Left forelimb (tissue), 1 donor: Measurements from ENCODE around the gene TP73.

Source experiments
- DNase-seq: peaks from one replicate; pipeline ENCODE4 v3.0.0-alpha.2; 2018; ENCODE audit warnings: low spot score

The TP73 gene

DNA sequence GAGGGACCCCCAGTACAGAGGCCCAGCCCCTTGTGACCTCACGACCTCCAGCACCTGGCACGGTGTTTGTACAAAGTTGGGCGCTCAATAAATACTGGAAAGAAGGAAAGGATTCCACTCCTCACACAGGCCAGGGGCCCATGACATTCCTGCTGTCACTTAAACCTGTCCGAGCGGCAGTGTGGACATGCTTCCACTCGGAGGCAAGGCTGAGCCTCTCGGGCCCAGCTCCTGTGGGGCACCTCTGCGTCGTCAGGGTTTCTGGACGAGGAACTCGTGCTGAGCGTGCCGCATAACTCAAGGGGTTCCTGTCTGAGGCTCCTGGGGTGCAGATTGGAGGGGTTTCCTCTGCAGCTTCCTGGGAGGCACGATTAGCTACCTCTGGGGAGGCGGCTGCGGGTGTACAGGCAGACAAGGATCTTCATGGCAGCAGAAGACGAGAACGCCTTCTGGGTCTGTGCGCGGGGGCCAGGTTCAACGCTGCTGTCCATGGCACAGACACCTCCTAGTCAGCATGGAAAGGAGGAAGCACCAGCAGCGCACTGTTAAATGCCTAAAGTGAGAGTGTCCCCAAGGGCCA lies 116.6 kb downstream of the TP73 start:
- DNase-seq = no peak

DNA sequence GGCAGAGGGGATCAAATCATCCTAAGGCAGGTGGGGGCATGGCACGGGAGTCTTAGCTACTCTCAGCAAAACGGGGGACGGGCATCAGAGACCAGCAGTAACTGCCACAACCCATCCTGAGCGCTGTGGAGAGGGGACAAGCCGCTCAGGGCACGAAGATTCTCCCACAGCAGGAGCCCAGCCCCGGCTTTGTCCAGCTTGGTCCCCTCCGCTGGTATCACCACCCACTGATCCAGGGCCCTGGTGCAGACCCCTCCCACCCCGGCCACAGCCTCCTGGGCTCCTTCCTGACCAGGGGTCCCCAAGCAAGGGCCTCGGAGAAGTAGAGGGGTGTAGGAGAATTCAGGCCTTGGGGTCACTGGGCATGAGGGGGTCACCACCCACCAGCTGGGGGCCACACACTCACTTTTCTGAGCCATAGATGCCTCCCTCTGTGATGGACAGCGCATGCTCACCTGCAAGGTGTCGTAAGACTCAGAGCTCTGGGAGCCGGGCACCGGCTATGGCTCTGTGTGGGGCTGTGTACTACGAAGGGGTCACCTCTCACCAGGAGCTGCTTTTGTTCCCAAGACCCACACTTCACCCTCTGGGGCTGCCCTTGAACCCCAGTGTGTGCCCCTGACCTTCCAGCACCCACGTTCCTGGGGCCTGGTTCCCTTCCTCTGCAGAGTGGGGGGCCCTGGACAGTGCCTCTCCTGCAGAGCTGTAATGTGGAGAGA lies 117.9 kb downstream of the TP73 start:
- no peak for DNase-seq

DNA sequence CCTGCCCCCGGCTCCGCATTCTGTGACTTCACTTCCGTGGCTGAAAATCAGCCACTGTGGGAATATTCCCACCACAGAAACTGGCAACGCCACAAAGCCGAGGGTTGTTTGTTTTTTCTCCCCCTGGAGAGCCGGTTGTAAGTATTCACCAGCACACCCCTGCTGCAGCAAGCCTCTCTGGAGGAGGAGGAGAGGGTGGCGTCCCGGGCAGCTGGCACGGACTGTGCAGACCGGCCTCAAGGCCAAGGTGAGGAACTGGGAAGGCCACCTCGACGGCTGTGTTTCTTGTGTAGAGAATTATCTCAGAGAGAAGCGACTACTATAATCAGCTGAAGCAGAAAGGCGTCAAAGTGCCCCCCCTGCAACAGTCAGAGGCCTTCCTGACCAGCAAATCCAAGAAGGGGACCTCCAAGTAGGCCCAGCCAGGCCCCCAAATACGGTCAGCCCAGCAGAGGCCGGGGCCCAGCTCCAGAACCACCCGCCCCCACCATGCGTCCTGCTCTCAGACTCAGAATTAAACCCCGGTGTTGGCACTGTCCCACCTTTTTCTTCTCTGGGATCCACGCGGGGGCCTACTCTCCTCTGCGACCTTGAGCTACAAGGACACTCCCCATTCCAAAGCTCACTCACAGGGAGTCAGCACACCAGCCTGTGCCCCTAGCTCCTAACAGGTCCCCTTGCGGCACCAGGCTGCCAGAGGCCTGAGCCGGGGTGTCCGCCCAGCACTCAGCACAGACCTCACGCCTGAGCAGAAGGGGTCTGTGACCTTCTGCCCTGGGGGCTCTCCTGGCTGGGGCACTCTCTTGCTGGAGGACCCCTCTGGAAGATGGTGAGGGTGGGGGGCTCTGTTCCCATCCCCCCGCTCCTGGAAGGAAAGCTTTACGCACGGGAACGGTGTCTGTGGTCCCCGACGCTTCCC lies 119.1 kb downstream of the TP73 start:
- no peak for DNase-seq

DNA sequence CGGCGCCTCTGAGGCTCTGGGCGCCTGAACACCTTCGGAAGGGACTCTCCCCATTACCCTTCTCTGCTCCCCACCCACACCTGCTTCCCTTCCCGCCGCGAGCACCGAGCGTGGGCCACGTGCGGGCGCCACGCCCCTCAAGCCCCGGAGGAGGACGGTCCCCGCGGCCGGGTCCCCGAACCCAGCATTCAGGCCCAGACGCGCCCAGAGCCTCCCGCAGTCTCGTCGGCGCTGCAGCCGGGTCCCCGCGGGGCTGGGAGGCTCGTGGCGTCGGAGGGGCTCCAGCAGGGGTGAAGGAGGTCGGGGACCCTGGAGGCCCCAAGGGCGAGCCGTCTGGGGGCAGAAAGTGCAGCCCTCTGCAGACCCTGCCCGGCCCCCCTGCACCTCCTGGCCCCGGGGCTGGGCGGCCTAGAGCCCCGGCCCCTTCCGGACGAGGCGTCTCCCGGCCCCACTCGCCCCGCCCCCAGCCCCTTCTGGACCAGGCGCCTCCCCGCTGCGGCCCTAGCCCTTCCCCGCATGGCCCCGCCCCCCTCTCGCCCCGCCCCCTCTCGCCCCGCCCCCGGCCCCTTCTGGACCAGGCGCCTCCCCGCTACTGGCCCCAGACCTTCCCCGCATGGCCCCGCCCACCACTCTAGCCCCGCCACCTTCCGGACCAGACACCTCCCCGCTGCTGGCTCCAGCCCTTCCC lies 119.9 kb downstream of the TP73 start:
- DNase-seq = peak; percentile 94

DNA sequence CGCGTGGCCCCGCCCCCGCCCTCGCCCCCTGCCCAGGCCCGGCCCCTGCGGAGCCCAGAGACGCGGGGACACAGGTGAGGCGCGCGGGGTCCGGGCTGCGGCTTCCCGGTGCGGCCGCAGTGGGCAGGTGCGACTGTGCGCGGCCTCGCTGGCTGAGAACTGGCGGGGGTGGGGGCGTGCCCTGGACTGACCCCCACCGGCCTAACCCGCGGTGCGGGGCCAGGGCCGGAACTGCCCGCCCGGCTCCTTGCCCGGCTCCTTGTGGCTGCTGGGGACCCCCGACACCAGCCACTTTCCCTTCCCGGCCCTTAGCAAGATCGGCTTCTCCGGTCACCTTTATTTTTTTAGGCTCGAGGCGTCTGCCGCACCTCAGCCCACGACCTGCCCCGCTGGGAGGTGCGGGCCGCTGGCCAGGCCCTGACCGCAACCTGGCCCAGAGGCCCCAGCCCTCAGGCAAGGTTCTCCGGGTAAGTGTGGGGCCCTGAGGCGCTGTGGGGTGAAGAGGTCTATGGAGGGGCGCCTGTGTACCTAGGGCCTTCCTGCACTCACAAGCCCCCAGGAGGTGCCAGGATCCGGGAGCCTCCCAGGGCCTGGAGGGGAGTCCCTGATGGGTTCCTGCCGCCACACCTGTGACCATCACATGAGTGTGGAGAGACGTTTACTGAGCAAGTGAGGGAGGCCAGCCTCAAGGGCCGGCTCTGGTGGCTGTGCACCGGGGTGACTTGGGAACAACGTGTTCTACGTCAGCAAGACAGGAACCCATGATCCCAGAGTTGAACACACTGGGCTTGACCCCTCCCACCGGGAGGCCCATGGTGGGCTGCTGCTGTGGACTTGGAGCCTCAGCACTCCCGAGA lies 120.6 kb downstream of the TP73 start, which contains the start of gene SMIM1:
TSS of gene SMIM1 (plus strand) at position 35 of the 857 bp plus-strand sequence. CDS start 2,625 bp downstream, outside the sequence.
- DNase-seq = no peak

DNA sequence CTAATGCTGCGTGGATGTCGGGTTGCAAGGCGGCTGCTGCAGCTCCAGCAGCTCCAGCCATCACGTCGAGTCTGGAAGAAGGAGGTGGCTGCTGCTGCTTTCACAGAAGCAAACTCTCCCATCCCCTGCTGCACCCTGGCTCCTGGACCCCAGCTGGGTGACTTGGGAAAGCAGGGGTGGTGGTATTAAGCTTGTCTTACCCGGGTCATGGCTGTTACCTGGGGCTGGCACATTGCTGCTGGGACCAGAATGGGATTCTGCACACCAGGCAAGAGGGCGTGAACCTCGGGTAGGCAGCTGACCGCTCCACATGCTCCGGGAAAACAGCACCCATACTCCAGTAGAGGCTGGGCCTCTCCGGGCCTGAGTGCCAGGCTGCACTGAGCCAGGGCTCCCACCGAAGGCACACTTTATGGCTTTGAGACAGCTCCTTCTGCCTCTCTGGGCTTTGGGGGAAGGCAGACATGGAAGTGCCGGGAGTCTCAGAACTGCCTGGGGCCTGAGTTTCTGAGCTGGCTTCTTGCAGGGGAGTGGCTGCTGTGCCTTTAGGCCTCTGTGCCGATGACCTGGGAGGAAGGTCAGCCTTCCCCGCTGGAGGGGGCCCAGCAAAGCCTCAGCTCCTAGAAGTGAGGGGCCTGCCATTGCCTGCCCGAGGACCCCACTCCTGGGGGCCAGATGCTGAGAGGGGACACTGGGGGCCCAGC lies 121.4 kb downstream of the TP73 start:
- DNase-seq = no peak

DNA sequence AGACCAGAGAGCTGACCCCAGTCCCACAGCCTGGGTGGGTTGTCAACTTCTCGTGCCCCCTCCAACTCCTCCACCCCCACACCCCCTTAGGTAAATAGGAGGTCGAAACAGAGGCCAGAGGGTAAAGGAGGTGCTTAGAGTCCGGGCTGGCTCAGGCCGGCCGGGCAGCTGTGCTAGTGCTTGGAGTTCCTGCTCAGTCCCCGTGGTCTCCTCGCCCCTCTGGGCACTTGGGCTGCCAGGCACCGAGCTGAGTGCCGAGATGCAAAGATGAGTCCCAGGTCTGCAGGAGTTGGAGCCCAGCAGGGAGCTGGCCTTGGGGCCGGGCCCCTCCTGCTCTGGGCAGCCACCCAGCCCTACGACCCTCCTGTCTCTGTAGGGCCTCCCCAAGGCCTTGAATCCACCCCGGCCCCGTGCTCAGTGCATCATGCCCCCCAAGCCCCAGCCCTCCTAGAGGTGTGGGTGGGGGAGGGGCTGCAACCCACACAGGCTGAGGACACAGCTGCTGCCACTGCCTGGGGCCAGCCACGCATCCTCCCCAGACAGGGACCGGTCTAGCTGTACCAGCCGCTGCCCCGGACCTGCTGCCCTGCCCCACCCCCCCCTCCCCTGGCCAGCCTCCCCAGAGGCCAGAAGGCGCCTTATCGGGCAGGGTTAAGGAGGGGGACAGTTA lies 122.1 kb downstream of the TP73 start:
- DNase-seq = no peak

DNA sequence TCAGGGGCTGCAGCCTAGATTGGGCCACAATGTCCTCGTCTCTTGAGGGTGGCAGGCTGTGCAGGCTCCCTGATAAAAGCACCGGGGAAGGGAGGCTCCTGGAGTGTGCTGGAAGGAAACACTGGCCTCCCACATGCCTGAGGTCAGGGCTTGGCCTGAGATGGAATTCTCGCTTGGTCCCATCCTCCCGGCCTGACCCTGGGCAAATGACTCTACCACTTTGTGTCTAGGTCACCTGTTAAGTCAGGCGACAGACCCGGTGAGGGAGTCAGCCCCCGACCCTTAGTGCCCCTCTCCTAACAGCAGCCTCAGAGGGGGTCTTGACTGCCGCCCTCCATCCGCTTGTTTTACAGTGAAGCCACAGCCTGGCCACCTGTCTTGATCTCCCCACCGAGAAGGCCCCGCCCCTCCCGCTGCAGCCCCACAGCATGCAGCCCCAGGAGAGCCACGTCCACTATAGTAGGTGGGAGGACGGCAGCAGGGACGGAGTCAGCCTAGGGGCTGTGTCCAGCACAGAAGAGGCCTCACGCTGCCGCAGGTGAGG lies 122.7 kb downstream of the TP73 start:
- no peak for DNase-seq

DNA sequence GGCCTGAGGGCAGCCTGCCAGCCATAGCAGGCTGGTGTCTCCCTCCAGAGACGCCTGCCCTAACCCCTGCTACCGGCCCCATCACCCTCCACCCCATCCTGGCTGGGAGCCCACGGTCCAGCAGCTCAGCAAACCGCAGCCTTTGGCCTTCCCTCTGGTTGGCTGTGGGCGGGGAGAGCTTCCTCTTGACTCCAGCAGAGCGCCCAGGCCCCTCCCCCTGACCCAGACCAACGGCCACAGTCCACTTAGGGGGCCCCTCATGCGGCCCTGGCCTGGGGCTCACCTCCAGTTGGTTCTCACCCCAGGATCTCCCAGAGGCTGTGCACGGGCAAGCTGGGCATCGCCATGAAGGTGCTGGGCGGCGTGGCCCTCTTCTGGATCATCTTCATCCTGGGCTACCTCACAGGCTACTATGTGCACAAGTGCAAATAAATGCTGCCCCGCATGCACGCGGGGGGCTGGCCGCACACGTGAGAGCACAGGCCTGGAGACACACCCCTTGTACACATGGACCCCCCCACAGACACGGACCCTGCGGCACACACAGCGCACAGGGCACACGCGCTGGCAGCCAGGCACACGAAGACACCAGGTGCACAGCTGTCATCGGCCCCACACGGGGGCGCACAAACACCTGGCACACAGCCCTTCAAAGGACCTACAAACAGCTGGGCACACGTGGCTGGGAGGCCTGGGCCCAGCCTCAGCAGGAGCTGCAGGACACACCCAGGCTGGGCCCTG lies 123.3 kb downstream of the TP73 start:
- no peak for DNase-seq

DNA sequence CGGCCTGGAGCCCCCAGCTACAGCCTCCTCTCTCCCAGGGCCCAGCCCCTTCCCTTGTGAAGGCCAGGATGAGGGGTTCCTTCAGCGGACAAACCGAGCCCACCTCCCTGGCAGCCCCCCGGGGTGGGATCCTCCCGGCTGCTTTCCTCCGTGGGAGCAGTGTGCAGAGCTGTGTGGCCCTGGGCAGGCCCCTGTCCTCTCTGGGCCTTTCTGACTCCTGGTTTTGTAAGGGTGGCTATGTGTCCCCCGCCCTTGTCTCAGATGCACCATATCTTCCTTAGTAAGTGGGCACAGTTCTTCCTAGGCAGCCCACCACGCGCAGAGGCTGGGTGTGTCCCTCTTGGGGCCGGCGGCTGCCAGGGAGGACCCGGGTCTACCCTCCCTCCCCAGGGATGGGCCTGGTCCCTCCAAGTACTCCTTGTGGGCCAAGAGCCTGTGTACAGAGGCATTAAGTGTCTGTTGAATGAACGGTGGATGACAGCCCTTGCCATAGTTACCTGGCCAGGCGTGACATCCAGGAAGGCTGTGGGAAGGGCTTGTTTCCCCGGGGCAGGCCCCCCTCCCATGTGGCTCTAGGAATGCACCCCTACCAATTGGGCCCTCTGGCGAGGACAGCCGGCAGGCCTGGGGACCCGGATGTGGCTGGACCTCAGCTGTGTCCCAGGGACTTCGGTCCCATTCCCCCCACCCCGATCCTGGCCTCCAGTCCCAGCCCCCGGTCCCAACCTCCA lies 124.1 kb downstream of the TP73 start:
- no peak for DNase-seq

DNA sequence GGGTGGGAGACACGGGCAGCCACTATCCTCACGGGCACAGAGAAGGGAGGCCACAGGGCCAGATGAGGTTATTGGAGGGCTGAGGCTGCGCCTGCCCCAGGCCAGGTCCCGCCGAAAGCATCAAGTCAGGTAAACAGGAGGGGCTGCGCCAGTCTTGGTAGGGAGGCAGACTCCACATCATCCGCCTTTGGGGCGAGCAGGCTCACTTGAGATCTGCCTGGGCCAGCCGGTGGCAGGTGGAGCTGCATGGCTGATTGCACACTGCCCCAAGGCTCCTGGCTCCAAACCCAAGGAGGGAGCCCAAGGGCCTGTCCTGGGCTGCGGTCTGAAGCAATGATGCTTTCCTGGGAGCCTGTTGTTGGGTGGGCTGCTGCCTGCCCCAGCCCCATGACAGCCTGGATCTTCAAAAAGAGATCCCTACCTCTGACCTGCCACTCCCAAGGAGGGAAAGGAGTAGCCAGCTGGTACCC lies 124.8 kb downstream of the TP73 start:
- no peak for DNase-seq

DNA sequence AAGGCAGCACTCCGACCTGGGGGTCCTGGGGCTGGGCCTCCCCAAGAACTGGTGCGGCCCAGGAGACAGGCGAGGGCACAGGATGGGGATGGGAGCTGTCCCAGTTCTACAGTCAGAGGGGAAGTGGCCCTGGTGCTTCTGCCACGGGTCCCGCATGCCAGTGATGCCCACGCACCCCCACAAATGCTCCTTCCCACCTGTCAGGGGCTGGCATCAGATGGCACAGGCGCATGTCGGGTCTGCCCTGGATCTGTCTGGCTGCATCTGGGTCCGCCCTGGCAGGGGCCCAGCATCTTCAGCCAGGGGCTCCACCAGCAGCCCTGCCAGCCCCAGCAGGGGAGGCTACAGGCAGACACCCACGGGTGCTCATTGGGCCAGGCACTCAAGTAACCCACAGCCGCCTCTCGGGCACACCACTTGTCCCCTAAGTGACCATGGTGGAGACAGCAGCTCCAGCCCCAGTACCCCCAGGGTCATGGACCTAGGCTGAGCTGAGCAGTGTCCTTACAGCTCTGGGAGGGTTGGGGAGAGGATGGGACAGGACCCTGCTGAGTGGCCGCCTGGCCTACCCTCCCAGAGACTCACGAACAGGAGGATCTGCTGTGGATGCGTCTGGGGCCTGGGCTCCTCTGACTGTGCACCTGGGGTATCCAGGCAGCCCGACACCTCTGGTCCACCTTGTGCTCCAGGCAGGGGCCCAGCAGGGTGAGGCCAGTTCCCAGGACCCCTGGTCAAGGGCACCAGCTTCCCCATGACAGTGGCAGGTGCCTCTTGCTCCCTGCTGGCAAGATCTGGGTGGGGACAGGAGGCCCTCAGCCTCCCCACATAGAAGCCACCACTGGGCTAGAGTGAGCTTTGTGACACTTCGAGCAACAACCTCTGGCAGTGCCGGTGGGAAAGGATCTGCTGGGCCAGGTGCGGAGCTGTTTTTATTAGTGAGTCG lies 125.6 kb downstream of the TP73 start:
- no peak for DNase-seq

DNA sequence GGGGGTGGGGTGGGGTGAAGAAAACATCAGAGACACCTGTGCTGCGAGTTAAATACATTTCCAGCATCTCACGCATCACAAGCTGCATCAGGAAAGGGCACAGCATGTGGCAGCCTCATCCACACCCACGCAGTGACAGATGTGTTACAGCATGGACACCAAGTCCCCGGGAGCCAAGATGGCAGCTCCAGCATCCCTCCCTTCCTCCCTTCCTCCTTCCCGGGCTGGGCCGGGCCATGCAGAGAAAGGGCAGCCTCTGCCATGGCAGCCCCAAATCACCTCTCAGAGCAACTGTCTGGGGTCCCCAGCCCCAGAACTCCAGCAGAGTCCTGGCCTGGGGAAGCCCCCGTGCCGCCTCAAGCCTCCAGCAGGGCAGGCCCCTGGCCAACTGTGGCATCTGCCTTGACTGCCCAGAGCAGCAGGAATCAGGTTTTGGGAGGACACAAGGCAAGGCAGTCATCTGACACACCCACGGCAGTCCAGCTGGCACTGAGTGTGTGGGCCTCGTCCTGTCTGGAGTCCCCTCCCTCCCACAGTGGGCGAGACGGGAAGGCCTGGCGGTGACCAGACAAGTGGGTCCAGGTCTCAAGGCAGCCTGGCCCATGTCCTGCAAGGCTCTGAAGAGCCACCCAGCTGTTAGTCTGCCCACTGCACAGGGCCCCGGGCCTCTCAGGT lies 126.4 kb downstream of the TP73 start:
- DNase-seq = no peak

DNA sequence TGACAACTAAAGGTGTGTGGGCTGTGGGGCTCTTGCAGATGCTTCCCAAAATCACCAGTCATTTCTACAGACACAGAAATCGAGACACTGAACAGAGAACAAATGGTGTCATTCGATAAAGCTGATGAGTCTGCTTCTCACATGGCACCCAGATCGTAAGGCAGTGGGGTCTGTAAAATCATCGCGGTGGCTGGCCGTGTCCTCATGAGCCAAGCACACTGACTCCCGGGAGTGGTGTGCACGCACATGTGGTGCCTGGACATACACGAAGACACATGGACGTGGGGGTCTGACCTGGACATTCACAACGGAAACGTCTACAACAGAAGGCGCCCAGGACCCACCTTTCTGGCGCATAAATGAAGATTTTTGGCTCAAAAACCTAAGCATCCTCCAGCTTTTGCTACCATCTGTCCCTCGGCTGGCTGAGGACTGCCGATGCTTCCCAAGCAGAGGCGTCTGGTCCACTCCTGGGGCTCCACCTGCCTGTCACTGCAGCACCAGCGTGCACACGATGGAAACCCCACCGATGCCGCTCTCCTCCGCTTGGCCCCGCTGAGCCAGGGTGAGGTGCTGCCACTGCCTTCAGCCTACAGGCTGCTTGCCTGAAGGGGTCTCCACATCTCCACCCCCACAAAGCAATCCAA lies 127.1 kb downstream of the TP73 start:
- DNase-seq = no peak

DNA sequence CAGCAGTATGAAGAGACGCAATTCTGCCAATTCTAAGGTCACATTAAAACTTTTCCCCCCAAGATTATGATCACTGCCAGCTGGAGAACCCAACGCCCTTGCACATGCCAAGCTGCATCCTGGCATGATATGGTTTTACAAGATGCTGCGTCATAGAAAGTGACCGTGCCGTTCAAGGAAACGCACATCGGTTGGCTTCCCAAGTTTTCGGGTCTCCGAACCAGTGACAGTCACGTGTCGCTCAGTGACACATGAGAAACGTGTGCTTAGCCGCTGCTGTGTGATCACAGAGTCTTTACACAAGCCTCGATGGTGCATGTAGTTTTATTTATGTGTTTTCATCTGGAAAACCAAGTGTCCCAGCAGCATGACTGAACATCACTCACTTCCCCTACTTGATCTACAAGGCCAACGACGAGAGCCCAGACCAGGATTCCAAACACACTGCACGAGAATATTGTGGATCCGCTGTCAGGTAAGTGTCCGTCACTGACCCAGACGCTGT lies 127.6 kb downstream of the TP73 start:
- no peak for DNase-seq

DNA sequence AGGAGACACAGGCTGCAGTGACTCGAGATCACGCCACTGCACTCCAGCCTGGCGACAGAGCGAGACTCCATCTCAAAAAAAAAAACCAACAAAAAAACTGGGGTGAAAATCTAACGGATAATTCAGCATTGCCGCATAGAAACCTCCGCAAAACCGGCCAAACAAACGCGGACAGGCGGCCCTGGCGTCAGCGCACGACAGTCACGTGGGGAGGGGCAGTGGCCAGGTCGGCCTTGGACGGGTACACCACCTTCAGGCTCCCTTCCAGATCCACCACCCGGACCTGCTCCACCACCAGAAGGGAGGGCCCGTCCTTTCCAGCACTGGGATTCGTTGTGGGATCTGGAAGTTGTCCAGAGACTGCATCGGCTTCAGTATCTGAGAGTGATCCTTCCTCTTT lies 128.6 kb downstream of the TP73 start:
- DNase-seq = no peak
